HEK293 (cell line): ENCODE measurements around the gene DEDD2.
A peak's percentile ranks its signal among the peaks of the same experiment; 100 is the strongest.

ENCODE experiments used
- CTCF ChIA-PET: fragments of 350-600 bp; formaldehyde crosslinking; extraction: SDS; loops from one replicate; lab custom pipeline; 2021; ENCODE audit warnings: antibody characterized with exemption; lab: Yijun Ruan, JAX
- POLR2A ChIA-PET: fragments of 300-600 bp; formaldehyde crosslinking; extraction: SDS; loops from one replicate; lab custom pipeline; 2020; ENCODE audit warnings: antibody characterized with exemption, inconsistent platforms; lab: Yijun Ruan, JAX
- H3K27ac ChIP-seq: fragments of 200-500 bp; sonication (Bioruptor generic); 2 replicates; pipeline ENCODE4 v1.5.1; 2014; ENCODE audit warnings: low read depth, low read length, control low read depth, inconsistent platforms; ENCODE audit errors: extremely low read depth
- H3K36me3 ChIP-seq, 2 experiments: fragments of 200-500 bp in 1 of 2; sonication (Bioruptor generic) in 1 of 2; 1 replicate in 1 of 2; 2 replicates in 1 of 2; pipeline ENCODE4 v1.5.1; 2014 to 2017; ENCODE audit warnings: inconsistent platforms in 2 of 2, low read length in 2 of 2; ENCODE audit not compliant: control insufficient read depth in 2 of 2, insufficient read depth in 1 of 2
- H3K4me1 ChIP-seq: fragments of 200-500 bp; sonication (Bioruptor generic); 2 replicates; pipeline ENCODE4 v1.5.1; 2014; ENCODE audit warnings: mild to moderate bottlenecking, low read length, inconsistent platforms; ENCODE audit not compliant: control insufficient read depth, insufficient read depth
- H3K4me3 ChIP-seq: 2 replicates; pipeline ENCODE4 v1.5.1; 2011; ENCODE audit warnings: low read depth, mild to moderate bottlenecking, control low read depth, low read length, moderate library complexity
- H3K9me3 ChIP-seq: fragments of 200-500 bp; sonication (Bioruptor generic); 2 replicates; pipeline ENCODE4 v1.5.1; 2014; ENCODE audit warnings: low read depth, low read length, inconsistent platforms; ENCODE audit not compliant: control insufficient read depth, insufficient read depth
- OSR2 ChIP-seq: fragments of 450-650 bp; formaldehyde crosslinking; IDR thresholded peaks from 2 replicates; pipeline ENCODE4 v1.5.1; 2016; ENCODE audit warnings: missing biosample characterization, missing genetic modification characterization
- OVOL3 ChIP-seq: fragments of 450-650 bp; formaldehyde crosslinking; IDR thresholded peaks from 2 replicates; pipeline ENCODE4 v1.5.1; 2016; ENCODE audit warnings: missing biosample characterization, missing genetic modification characterization
- SP2 ChIP-seq: fragments of 450-650 bp; formaldehyde crosslinking; IDR thresholded peaks from 2 replicates; pipeline ENCODE4 v1.5.1; 2016; ENCODE audit warnings: missing biosample characterization, missing genetic modification characterization
- ZBTB11 ChIP-seq: fragments of 450-650 bp; formaldehyde crosslinking; conservative IDR thresholded peaks from 2 replicates; pipeline ENCODE4 v1.5.1; 2016; ENCODE audit warnings: low read depth, missing biosample characterization, missing genetic modification characterization
- ZFP37 ChIP-seq: fragments of 450-650 bp; formaldehyde crosslinking; IDR thresholded peaks from 2 replicates; pipeline ENCODE4 v1.5.1; 2016; ENCODE audit warnings: missing biosample characterization, missing genetic modification characterization
- ZNF18 ChIP-seq: fragments of 450-650 bp; formaldehyde crosslinking; IDR thresholded peaks from 2 replicates; pipeline ENCODE4 v1.5.1; 2016; ENCODE audit warnings: missing biosample characterization, missing genetic modification characterization
- ZNF211 ChIP-seq: fragments of 450-650 bp; formaldehyde crosslinking; IDR thresholded peaks from 2 replicates; pipeline ENCODE4 v1.5.1; 2016; ENCODE audit warnings: low read depth, missing biosample characterization, missing genetic modification characterization
- ZNF266 ChIP-seq: fragments of 450-650 bp; formaldehyde crosslinking; IDR thresholded peaks from 2 replicates; pipeline ENCODE4 v1.5.1; 2016; ENCODE audit warnings: missing biosample characterization, missing genetic modification characterization, low read depth
- ZNF311 ChIP-seq: fragments of 450-650 bp; formaldehyde crosslinking; IDR thresholded peaks from 2 replicates; pipeline ENCODE4 v1.5.1; 2017; ENCODE audit warnings: missing biosample characterization, missing genetic modification characterization, borderline replicate concordance
- ZNF548 ChIP-seq: fragments of 450-650 bp; formaldehyde crosslinking; IDR thresholded peaks from 2 replicates; pipeline ENCODE4 v1.5.1; 2016; ENCODE audit warnings: missing biosample characterization, missing genetic modification characterization
- ZNF621 ChIP-seq: fragments of 450-650 bp; formaldehyde crosslinking; IDR thresholded peaks from 2 replicates; pipeline ENCODE4 v1.5.1; 2017; ENCODE audit warnings: missing biosample characterization, missing genetic modification characterization
- ZNF623 ChIP-seq: fragments of 450-650 bp; formaldehyde crosslinking; IDR thresholded peaks from 2 replicates; pipeline ENCODE4 v1.5.1; 2016; ENCODE audit warnings: missing biosample characterization, missing genetic modification characterization
- ZNF677 ChIP-seq: fragments of 450-650 bp; IDR thresholded peaks from 2 replicates; pipeline ENCODE4 v1.5.0; 2018; ENCODE audit warnings: missing biosample characterization, mild to moderate bottlenecking, missing genetic modification characterization, moderate library complexity
- ZNF76 ChIP-seq: fragments of 450-650 bp; formaldehyde crosslinking; IDR thresholded peaks from 2 replicates; pipeline ENCODE4; 2016; ENCODE audit warnings: low read depth, missing biosample characterization, missing genetic modification characterization, borderline replicate concordance
- ZNF776 ChIP-seq: fragments of 450-650 bp; formaldehyde crosslinking; IDR thresholded peaks from 2 replicates; pipeline ENCODE4 v1.5.0; 2017; ENCODE audit warnings: missing biosample characterization, missing genetic modification characterization, borderline replicate concordance
- ZSCAN16 ChIP-seq: fragments of 450-650 bp; formaldehyde crosslinking; IDR thresholded peaks from 2 replicates; pipeline ENCODE4 v1.5.1; 2016; ENCODE audit warnings: missing biosample characterization, missing genetic modification characterization
- ZSCAN30 ChIP-seq: fragments of 450-650 bp; IDR thresholded peaks from 2 replicates; pipeline ENCODE4 v1.5.1; 2018; ENCODE audit warnings: missing biosample characterization, mild to moderate bottlenecking, missing genetic modification characterization, moderate library complexity
- TF ChIP-seq, protein P1 (sequence below): fragments of 450-650 bp; formaldehyde crosslinking; IDR thresholded peaks from 2 replicates; pipeline ENCODE4 v1.5.1; 2017; ENCODE audit warnings: missing biosample characterization, missing genetic modification characterization
- TF ChIP-seq, protein P2 (sequence below): fragments of 450-650 bp; formaldehyde crosslinking; IDR thresholded peaks from 2 replicates; pipeline ENCODE4 v1.5.1; 2016; ENCODE audit warnings: missing biosample characterization, missing genetic modification characterization
- TF ChIP-seq, protein P3 (sequence below): fragments of 450-650 bp; formaldehyde crosslinking; IDR thresholded peaks from 2 replicates; pipeline ENCODE4 v1.5.1; 2016; ENCODE audit warnings: missing biosample characterization, missing genetic modification characterization
- TF ChIP-seq, protein P4 (sequence below): fragments of 450-650 bp; formaldehyde crosslinking; IDR thresholded peaks from 2 replicates; pipeline ENCODE4 v1.5.1; 2016; ENCODE audit warnings: missing biosample characterization, missing genetic modification characterization

Gene DEDD2

DNA sequence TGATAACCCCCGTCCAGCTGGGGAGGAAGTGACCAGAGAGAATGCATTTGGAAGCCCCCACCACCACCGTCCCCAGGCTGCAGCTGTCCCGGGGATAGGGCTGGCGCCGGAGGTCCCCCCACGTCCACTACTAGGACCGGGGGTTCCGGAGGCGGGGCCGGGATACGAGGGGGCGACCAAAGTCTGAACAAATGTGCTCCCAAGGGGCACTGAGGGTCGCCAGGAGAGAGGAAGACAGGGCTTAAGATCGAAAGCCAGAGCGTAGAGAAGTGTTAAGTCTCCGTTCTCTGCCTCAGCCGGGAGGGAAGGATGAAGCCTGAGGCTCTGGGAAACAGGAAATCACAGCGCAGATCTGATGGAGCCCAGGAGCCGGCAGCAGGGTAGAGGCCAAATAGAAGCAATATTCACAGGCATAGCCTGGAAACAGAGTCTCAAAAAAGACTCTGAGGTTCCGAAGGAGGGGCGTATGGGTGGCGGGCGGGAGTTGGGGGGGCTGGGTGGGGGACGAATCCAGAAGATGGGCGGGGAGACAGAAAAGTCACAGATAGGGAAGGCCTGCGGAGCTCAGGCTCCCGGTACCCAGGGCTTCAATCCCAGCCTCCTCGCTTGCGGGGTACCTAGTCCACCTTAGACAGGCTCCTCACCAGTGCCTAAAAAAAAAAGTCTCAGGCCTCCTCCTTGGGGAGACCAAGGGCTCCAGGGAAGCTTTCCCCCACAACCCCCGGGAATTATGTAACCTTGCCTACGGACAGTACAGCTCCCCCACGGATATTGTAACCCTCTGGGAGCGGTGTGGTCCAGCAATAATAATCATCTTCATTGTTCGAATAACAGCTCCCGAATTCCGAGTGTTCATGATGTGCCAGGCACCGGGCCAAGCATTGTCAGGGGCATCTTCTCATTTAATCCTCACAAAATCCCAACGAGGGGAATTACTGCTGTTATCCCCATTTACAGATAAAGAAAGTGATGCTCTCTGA, 38.6 kb upstream of the DEDD2 start (continued):
- TF ChIP-seq ZNF76 (tag by site-specific recombination) (peak; percentile 64), OVOL3 (tag by site-specific recombination) (no peak), ZBTB11 (peak; percentile 54)
- TF ChIP-seq, all 188 proteins: peak for 25

- H3K4me1 ChIP-seq: peaks cover 34% of the 10 kb centered on the region
- peaks cover 3 to 6% of the 10 kb centered on the region in 2 experiments; a peak in 2 of 3 replicates for H3K36me3 ChIP-seq
- POLR2A ChIA-PET: interaction anchor here (0.6 to 2.3 kb wide), 5 partner anchors 9 to 24 kb away, joined by 4 to 15 read pairs (median 10); partner anchors contain the start of gene GSK3A
- H3K27ac ChIP-seq: peak within 1 kb of the TSS; percentile 99
- CTCF ChIA-PET: interaction anchor here (0.9 to 4.9 kb wide), 3 partner anchors 9 to 24 kb away, joined by 3 to 23 read pairs (median 14); no protein-coding TSS in a partner anchor
- H3K4me3 ChIP-seq: peak within 1 kb of the TSS; percentile 83
- H3K9me3 ChIP-seq: no peaks in the 10 kb centered on the region
- no peak for TF ChIP-seq ZNF266 (tag by site-specific recombination)
- TF ChIP-seq ZNF621 (tag by site-specific recombination): no peak
- no peak for TF ChIP-seq ZSCAN16 (tag by site-specific recombination)
- TF ChIP-seq, protein P1, sequence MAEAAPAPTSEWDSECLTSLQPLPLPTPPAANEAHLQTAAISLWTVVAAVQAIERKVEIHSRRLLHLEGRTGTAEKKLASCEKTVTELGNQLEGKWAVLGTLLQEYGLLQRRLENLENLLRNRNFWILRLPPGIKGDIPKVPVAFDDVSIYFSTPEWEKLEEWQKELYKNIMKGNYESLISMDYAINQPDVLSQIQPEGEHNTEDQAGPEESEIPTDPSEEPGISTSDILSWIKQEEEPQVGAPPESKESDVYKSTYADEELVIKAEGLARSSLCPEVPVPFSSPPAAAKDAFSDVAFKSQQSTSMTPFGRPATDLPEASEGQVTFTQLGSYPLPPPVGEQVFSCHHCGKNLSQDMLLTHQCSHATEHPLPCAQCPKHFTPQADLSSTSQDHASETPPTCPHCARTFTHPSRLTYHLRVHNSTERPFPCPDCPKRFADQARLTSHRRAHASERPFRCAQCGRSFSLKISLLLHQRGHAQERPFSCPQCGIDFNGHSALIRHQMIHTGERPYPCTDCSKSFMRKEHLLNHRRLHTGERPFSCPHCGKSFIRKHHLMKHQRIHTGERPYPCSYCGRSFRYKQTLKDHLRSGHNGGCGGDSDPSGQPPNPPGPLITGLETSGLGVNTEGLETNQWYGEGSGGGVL (tag by site-specific recombination): peak; percentile 55
- TF ChIP-seq ZSCAN30 (tag by site-specific recombination): no peak
- TF ChIP-seq SP2: peak; percentile 72
- TF ChIP-seq ZNF677 (tag by site-specific recombination): peak; percentile 35; the same call in 1 of the 2 replicates
- peak; percentile 10; the same call in 1 of the 2 replicates for TF ChIP-seq ZFP37 (tag by site-specific recombination)
- no peak for TF ChIP-seq ZNF211 (tag by site-specific recombination)
- TF ChIP-seq, protein P2, sequence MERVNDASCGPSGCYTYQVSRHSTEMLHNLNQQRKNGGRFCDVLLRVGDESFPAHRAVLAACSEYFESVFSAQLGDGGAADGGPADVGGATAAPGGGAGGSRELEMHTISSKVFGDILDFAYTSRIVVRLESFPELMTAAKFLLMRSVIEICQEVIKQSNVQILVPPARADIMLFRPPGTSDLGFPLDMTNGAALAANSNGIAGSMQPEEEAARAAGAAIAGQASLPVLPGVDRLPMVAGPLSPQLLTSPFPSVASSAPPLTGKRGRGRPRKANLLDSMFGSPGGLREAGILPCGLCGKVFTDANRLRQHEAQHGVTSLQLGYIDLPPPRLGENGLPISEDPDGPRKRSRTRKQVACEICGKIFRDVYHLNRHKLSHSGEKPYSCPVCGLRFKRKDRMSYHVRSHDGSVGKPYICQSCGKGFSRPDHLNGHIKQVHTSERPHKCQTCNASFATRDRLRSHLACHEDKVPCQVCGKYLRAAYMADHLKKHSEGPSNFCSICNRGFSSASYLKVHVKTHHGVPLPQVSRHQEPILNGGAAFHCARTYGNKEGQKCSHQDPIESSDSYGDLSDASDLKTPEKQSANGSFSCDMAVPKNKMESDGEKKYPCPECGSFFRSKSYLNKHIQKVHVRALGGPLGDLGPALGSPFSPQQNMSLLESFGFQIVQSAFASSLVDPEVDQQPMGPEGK (tag by site-specific recombination): no peak; the same call in 1 of the 2 replicates
- TF ChIP-seq, protein P3, sequence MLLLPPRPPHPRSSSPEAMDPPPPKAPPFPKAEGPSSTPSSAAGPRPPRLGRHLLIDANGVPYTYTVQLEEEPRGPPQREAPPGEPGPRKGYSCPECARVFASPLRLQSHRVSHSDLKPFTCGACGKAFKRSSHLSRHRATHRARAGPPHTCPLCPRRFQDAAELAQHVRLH (tag by site-specific recombination): no peak
- TF ChIP-seq, protein P4, sequence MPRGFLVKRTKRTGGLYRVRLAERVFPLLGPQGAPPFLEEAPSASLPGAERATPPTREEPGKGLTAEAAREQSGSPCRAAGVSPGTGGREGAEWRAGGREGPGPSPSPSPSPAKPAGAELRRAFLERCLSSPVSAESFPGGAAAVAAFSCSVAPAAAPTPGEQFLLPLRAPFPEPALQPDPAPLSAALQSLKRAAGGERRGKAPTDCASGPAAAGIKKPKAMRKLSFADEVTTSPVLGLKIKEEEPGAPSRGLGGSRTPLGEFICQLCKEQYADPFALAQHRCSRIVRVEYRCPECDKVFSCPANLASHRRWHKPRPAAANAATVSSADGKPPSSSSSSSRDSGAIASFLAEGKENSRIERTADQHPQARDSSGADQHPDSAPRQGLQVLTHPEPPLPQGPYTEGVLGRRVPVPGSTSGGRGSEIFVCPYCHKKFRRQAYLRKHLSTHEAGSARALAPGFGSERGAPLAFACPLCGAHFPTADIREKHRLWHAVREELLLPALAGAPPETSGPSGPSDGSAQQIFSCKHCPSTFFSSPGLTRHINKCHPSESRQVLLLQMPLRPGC: no peak
- TF ChIP-seq ZNF548 (tag by site-specific recombination): no peak
- TF ChIP-seq ZNF18 (tag by site-specific recombination): no peak
- TF ChIP-seq OSR2 (tag by site-specific recombination): no peak
- no peak for TF ChIP-seq ZNF311
- no peak for TF ChIP-seq ZNF776 (tag by site-specific recombination)
- no peak for TF ChIP-seq ZNF623
Observed at GRCh38 chr19:42254850-42255765, 37.6 kb upstream of the DEDD2 start, which contains the start of gene ERF. Gene ERF, minus strand, starts transcription at chr19:42255128. Its CDS starts 129 bp downstream, at chr19:42254999.
